Mammary epithelial cell (primary cell): ENCODE measurements around the gene IL20RB.

Experiments
- CTCF ChIP-seq, 2 donors: IDR thresholded peaks in 1 of 2; conservative IDR thresholded peaks in 1 of 2; 2 replicates each; pipeline ENCODE4 v1.5.1; 2011 to 2012; ENCODE audit warnings: inconsistent platforms in 2 of 2, low read length in 2 of 2, mild to moderate bottlenecking in 2 of 2, control low read depth in 1 of 2, low read depth in 1 of 2; ENCODE audit not compliant: insufficient read depth in 1 of 2; ENCODE audit errors: extremely low read depth in 1 of 2
- EZH2 ChIP-seq: IDR thresholded peaks from 2 replicates; pipeline ENCODE4 v1.6.1; 2012; ENCODE audit warnings: low read length, inconsistent platforms, borderline replicate concordance

DNA sequence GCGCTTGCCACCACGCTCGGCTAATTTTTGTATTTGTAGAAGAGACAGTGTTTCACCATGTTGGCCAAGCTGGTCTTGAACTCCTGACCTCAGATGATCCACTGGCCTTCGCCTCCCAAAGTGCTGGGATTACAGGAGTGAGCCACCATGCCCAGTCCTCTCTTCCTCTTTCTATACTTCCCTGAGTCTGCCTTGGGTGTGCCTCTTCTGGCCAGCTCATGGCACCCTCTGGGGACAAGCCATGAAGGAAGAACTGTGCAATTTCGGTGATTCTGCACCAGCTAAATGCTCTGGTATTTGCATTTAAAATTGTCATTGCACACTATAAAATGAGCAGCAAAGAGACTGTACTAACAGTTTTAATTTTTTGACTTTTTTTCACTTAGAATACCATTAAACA is 66.6 kb downstream of the IL20RB start:
- TF ChIP-seq CTCF (conservative IDR thresholded peaks at IDR 0.05 in 1 of 2, IDR thresholded peaks at IDR 0.05 in 1 of 2; ENCODE audit: extremely low read depth in 1 of 2, insufficient read depth in 1 of 2, low read depth in 1 of 2, low read length in 2 of 2) (no peak), EZH2 (no peak)
